HTR-8/SVneo (cell line): ENCODE results near the gene MIDN.
"Not testable (repeated sequence)": the region's sequence is repeated elsewhere in the genome, so short reads cannot be mapped to it uniquely, and the experiment has no call there.

Experiments used
- DNase-seq: peaks from one replicate; pipeline ENCODE4 v3.0.0; 2011; ENCODE audit warnings: low spot score, mixed read lengths; ENCODE audit not compliant: insufficient read length
- FAIRE-seq: peaks from 2 replicates; lab custom pipeline; 2011; peaks lifted over from hg19 to GRCh38; lab: Jason Lieb, UNC

MIDN gene

GRCh38 chr19:1290196-1290702 is 41.9 kb downstream of the MIDN start:
- DNase-seq = no peak
- FAIRE-seq = no peak

- FAIRE-seq = no peak
- no peak for DNase-seq
These were observed 42.6 kb downstream of the MIDN start for GRCh38 chr19:1290703-1291651.

DNA sequence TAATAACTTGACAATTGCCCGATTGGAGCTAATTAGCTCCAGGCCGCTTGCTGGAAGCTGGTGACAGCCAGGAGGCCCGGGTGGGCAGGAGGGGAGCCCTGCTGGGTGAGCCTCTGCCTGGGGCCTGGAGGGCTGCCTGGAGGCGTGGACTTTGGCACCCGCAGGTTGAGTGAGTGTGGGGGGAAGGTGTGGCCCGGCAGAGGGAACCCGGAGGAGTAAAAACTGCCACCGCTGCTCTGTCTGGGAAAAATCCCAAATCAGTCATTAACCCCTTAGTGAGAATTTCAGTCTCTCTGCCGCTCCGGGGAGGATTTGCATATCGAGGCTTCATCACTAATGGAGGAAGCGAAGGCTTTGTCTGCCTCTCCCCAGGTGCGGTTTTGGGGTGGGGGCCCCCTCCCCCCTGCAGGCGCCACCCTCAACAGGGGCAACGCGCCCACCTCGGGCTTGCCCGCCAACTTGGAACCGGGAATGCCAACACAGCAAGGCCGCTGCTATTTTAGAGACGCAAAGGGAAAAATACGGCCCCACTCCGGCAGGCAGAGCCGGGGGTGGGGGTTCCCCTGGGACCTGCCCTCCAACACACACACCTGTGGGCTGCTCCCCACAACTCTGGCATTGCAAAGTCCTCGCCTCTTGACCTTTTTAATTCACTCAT is 43.5 kb downstream of the MIDN start:
- DNase-seq = no peak
- no peak for FAIRE-seq

DNA sequence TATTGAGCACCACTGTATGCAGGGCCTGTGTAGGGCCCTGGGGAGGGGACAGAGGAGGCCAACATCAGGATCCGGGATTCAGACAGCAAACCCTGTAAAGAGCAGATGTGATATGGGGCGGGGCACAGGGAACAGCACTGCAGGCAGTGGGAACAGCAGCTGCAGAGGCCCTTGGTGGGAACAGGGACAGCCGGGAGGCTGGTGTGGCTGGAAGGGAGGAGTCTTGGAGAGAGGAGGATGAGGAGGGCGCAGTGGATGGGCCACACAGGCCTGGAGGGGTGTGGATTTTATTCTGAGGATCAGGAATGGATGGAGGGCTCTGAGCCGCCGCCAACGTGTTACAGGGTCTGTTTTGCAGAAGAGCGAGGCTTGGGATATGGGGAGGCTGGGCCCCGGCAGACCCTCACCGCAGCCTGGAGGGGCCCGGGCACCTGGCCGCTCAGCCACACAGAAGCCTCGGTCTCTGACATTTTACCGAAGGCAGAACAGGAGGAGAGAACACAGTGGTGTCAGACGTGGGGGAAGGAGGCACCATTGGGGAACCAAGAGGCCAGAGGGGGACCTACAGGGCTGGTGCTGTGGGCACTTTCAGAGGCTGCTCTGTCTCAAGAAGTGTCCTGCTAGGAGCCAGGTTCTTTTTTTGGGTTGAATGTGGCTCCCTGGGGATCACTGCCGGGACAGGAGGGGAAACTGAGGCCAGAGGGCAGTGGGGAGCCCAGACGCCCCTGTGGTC is 44.2 kb downstream of the MIDN start:
- no peak for FAIRE-seq
- DNase-seq = no peak

DNA sequence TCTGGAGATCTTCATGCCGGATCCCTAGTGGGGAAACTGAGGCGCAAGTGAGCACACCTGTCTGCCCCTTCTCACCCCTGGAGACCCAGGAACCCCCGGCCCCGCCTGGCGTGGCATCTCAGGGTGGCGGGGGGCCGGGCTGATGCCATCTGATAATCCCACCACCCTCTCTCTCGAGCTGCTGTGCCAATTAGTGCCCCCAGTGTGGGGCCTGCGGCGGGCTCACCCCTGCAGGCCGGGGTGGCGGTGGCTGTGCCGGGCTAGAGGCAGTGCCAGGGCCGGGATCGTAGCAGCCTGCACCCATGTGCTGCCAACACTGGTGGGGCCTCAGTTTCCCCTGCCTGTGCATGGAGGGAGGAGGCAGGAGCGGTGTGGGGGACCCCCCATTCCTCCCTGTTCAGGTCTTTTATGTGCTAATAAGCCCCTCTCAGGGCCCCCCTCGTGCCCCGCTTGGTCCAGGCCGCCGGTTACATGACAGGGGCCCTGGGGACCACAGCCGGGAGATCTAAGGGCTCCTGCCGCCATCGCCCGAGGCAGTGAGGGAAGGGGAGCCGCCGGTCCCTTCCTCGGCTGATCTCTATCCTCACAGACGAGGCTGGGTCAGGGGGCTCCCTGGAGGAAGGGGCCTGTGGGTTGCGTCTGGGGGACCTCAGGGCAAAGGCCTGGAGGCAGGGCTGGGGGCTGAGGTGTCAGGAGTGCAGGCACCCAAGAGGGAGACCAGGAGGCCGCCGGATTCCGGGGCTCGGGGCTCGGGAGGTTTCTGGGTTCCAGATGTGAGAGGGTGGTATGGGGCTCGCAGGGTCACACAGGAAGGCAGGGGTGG is 45.6 kb downstream of the MIDN start:
- FAIRE-seq = no peak
- DNase-seq = no peak

- FAIRE-seq = no peak
- DNase-seq = no peak
These were observed 46.3 kb downstream of the MIDN start for GRCh38 chr19:1294688-1295087.

- FAIRE-seq = no peak
- no peak for DNase-seq
These were observed 47.0 kb downstream of the MIDN start for GRCh38 chr19:1295169-1296012.

DNA sequence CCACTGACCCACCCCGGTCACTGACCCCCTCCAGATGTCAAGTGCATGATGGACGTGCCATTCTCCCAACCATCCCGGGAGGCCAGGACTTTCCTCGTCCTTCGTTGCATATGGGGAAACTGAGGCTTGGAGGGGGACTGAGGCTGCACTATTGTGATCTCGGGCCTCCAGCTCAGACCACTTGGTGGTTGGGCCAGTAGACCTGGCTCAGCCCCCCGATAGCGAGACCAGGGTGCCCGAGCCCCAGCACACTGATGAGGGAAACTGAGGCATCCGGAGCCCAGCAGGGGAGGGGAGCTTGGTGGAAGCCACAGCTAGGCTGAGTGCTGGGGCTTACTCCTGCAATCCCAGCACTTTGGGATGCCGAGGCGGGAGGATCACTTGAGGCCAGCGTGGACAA is 47.7 kb downstream of the MIDN start:
- no peak for FAIRE-seq
- DNase-seq = no peak

DNA sequence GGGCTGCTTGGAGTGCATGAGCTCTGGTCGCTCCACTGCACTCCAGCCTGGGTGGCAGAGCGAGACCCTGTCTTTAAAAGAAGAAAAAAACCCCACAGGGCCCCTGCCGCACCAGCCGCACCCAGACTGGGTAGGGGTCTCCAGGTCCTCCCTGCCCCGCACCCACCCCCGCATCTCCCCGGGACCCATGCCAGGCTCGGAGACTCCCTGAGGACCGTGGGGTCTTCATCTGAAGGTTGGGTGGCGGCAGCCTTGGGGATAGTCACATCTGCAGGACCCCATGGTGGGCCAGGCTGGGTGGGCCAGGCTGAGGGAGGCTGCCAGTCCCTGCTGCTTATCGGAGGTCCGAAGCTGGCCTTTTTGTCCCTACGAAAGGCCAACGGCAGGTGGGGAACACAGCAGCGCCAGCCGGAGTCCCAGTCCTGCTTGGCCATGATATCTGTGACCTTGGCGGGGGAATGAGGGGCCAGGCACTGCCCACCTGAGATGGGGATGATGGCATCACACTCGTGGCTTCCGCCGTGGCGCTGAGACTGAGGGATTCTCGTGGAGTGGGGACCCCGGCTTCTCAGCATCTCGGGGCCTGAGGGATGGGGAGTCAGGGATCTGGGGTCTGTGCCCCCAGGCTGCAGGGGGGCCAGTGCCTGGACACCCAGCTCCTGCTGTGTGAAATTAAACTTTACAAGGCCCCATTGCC is 48.3 kb downstream of the MIDN start:
- no peak for FAIRE-seq

DNA sequence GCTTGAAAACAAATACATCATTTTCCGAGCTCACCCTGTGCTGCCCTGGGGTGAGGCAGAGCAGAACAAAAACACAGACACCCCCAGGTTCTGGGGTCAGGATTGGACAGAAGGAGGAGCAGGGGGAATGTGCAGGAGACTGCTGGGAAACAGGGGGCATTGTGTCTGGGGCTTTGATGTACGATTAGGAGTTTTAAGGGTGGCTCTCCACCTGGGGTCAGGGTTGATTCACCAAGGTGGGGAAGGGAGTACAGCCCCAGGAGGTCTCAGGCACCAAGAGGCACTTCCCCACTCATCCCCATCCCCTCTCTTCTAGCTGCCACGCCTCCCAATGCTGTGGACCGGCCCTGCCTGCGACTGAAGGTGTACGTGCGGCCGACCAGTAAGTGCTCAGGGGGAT is 49.9 kb downstream of the MIDN start:
- FAIRE-seq = no peak
- DNase-seq = no peak

More for the DNA sequence above, 48.3 kb downstream of the MIDN start:
- DNase-seq = no peak

GRCh38 chr19:1299801-1300200 is 51.4 kb downstream of the MIDN start:
- FAIRE-seq (no peak), DNase-seq (no peak)

DNA sequence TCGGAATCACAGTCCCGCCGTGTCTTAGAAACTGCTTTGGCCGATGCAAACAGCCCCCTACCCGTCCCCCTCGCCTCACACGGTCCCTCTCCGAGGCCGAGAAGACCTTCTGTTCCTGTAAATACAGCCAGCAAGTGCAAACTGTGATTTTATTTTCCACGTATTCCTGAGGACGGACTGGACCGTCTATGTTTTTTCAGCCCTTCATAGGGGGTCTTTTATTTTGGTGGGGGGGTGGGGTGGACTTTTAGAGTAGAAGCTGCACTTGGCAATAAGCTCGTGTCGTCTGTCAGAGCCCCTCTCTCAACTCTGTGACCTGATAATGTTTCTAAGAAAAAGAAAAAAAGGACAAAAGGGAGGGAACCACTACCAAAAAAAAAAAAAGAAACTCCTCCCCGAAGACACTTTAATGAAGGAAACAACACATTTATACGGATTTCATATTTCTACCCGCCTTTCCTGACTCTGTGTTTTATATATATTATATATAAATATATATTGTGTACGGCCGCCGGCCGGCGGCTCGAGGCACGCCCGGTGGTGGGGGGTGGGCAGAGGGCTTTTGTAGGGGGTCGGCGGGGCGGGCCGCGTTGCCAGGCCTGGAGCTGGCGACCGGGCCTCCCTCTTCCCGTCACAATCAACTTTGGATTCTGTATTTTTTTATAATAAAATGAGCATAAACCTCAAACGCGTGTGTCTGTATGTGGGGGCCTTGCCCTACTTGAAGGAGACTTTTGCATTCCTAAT is 52.5 kb downstream of the MIDN start:
- no peak for DNase-seq
- no peak for FAIRE-seq

- DNase-seq (no peak), FAIRE-seq (no peak)
These were observed 54.3 kb downstream of the MIDN start for GRCh38 chr19:1302533-1303239.

- no peak for FAIRE-seq
- no peak for DNase-seq
These were observed 56.0 kb downstream of the MIDN start for GRCh38 chr19:1304197-1304924.

GRCh38 chr19:1305354-1305753 is 57.0 kb downstream of the MIDN start:
- not testable (repeated sequence) for DNase-seq, FAIRE-seq

DNA sequence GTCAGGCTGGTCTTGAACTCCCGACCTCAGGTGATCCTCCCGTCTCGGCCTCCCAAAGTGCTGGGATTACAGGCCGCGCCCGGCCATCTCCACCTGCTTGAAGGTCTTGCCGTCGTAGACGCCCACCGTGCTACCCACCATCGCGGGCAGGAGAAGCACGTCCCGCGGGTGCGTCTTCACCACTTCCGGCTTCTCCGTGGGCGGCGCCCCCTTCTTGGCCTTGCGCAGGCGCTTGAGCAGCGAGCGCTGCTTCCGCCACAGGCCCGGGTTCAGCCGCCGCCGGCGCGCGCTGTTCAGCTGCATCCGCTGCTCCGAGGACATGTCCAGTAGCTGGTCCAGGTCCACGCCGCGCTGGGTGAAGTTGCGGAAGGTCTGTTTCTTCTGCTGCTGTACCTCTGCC is 58.9 kb downstream of the MIDN start:
- no peak for FAIRE-seq
- DNase-seq = no peak
